ENCODE measurements around the gene PABPN1L. TPM values are rescaled to one million over a fixed set of nuclear protein-coding genes. Genes with fewer than 3 reads are reported as not detected.

The PABPN1L gene
- total and polyA plus RNA-seq, 2 donors (not counting 1 experiment from before 2014, with no cell fraction given): 0.21 to 0.84 TPM

DNA sequence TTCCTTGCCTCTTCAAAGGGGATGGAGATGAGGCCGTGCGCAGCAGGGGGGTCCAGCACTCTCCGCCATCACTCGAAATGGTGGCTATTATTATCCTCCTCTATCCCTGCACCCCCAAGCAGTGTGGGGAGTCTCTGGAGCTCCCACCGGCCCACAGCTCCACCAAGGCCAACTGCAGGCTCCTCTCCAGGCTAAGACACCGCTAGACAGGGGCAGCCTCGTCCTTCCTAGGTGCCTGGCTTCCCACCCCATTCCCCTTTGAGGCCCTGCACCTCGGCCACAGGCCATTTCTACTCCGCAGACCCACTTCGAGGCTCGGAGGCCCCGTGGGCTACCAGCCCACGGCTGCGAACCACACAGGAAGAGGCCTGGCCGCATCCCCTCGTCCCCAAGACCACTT is 39.6 kb upstream of the PABPN1L start:
- H3K4me2 ChIP-seq (replicated peaks; ENCODE audit: low read depth, low read length, poor library complexity, severe bottlenecking): no peak overlapping the region
- no peaks in the 10 kb centered on the region for H3K27me3 ChIP-seq (replicated peaks in 1 of 4; ENCODE audit: control extremely low read depth in 1 of 4, control insufficient read depth in 3 of 4, insufficient read depth in 4 of 4, low read length in 3 of 4)
- no peak overlapping the region for H3K4me3 ChIP-seq (ENCODE audit: control extremely low read depth in 1 of 5, extremely low read depth in 1 of 5, insufficient read depth in 1 of 5, low read depth in 2 of 5, low read length in 4 of 5)
- CTCF ChIA-PET: interaction anchor here (0.9 kb wide), 1 partner anchor 13 kb away, joined by 4 read pairs; no protein-coding TSS in a partner anchor
- peaks cover 2 to 16% of the 10 kb centered on the region in 2 donors for H3K4me1 ChIP-seq (ENCODE audit: control insufficient read depth in 2 of 2, insufficient read depth in 2 of 2, low read length in 2 of 2)
- peaks cover 21% of the 10 kb centered on the region for H3K4me1 Mint-ChIP-seq
- H3K9ac ChIP-seq (ENCODE audit: low read length): no peak overlapping the region
- TF ChIP-seq EZH2 (IDR thresholded peaks at IDR 0.05; ENCODE audit: borderline replicate concordance, insufficient read depth, low read depth, low read length, poor library complexity, severe bottlenecking): no peak
- TF ChIP-seq CTCF (IDR thresholded peaks at IDR 0.05): no peak
- DNase-seq (no peak), ATAC-seq (ENCODE audit: low read depth) (no peak)
- H3K9me3 Mint-ChIP-seq (ENCODE audit: insufficient read depth): no peaks in the 10 kb centered on the region
- no peaks in the 10 kb centered on the region for H3K9me3 ChIP-seq (ENCODE audit: control extremely low read depth in 1 of 3, control insufficient read depth in 2 of 3, insufficient read depth in 1 of 3, low read length in 2 of 3)
- no peak overlapping the region for H2AFZ ChIP-seq (ENCODE audit: insufficient read depth, low read depth, low read length, poor library complexity, severe bottlenecking)
- H3K79me2 ChIP-seq (ENCODE audit: control insufficient read depth, insufficient read depth, low read length): peaks cover 89% of the 10 kb centered on the region
- H3K27ac ChIP-seq (ENCODE audit: low read length in 2 of 2): no peak overlapping the region
- POLR2A ChIA-PET: no interaction called here
- H3K36me3 ChIP-seq (replicated peaks in 1 of 2; ENCODE audit: control extremely low read depth in 1 of 2, control insufficient read depth in 1 of 2, extremely low read depth in 1 of 2, insufficient read depth in 2 of 2, low read length in 1 of 2): peaks cover 0 to 18% of the 10 kb centered on the region in 2 experiments
- peak overlapping the region; percentile 61 for H3K27ac Mint-ChIP-seq
- H3K27me3 Mint-ChIP-seq: no peaks in the 10 kb centered on the region
- 90% methylated on average over 16 of the region's 16 CpGs for WGBS (ENCODE audit: insufficient coverage)
- H3K4me3 Mint-ChIP-seq: no peak overlapping the region
- intact Hi-C loops (cut with micrococcal nuclease): no loop called here
- H4K20me1 ChIP-seq (ENCODE audit: control insufficient read depth, insufficient read depth, low read length, poor library complexity, severe bottlenecking): peaks cover 99% of the 10 kb centered on the region

GRCh38 chr16:88905563-88905962 is 39.1 kb upstream of the PABPN1L start:
- no peak overlapping the region for H3K9ac ChIP-seq (ENCODE audit: low read length)
- no peaks in the 10 kb centered on the region for H3K9me3 Mint-ChIP-seq (ENCODE audit: insufficient read depth)
- H3K27me3 ChIP-seq (replicated peaks in 1 of 4; ENCODE audit: control extremely low read depth in 1 of 4, control insufficient read depth in 3 of 4, insufficient read depth in 4 of 4, low read length in 3 of 4): no peaks in the 10 kb centered on the region
- H3K27ac Mint-ChIP-seq: no peak overlapping the region
- no peak overlapping the region for H3K4me3 Mint-ChIP-seq
- ChIA-PET CTCF (interaction anchor here (0.9 kb wide), 1 partner anchor 12 kb away, joined by 4 read pairs; no protein-coding TSS in a partner anchor), POLR2A (interaction anchor here (0.7 kb wide), 1 partner anchor 11 kb away, joined by 3 read pairs; no protein-coding TSS in a partner anchor)
- ATAC-seq (ENCODE audit: low read depth) (peak; percentile 70), DNase-seq (peak; percentile 49)
- no peak overlapping the region for H3K4me2 ChIP-seq (replicated peaks; ENCODE audit: low read depth, low read length, poor library complexity, severe bottlenecking)
- peaks cover 0 to 23% of the 10 kb centered on the region in 2 experiments for H3K36me3 ChIP-seq (replicated peaks in 1 of 2; ENCODE audit: control extremely low read depth in 1 of 2, control insufficient read depth in 1 of 2, extremely low read depth in 1 of 2, insufficient read depth in 2 of 2, low read length in 1 of 2)
- no peaks in the 10 kb centered on the region for H3K27me3 Mint-ChIP-seq
- no peak overlapping the region for H2AFZ ChIP-seq (ENCODE audit: insufficient read depth, low read depth, low read length, poor library complexity, severe bottlenecking)
- no peaks in the 10 kb centered on the region for H3K9me3 ChIP-seq (ENCODE audit: control extremely low read depth in 1 of 3, control insufficient read depth in 2 of 3, insufficient read depth in 1 of 3, low read length in 2 of 3)
- no peak for TF ChIP-seq EZH2 (IDR thresholded peaks at IDR 0.05; ENCODE audit: borderline replicate concordance, insufficient read depth, low read depth, low read length, poor library complexity, severe bottlenecking)
- no peak for TF ChIP-seq CTCF (IDR thresholded peaks at IDR 0.05)
- H3K27ac ChIP-seq (ENCODE audit: low read length in 2 of 2): no peak overlapping the region
- peaks cover 89% of the 10 kb centered on the region for H3K79me2 ChIP-seq (ENCODE audit: control insufficient read depth, insufficient read depth, low read length)
- WGBS (ENCODE audit: insufficient coverage): 71% methylated on average over 5 of the region's 13 CpGs
- H3K4me1 ChIP-seq (ENCODE audit: control insufficient read depth in 2 of 2, insufficient read depth in 2 of 2, low read length in 2 of 2): peaks cover 0 to 13% of the 10 kb centered on the region in 2 donors
- H3K4me1 Mint-ChIP-seq: peaks cover 19% of the 10 kb centered on the region
- intact Hi-C loops (cut with micrococcal nuclease): no loop called here
- H4K20me1 ChIP-seq (ENCODE audit: control insufficient read depth, insufficient read depth, low read length, poor library complexity, severe bottlenecking): peaks cover 99% of the 10 kb centered on the region
- no peak overlapping the region for H3K4me3 ChIP-seq (ENCODE audit: control extremely low read depth in 1 of 5, extremely low read depth in 1 of 5, insufficient read depth in 1 of 5, low read depth in 2 of 5, low read length in 4 of 5)
